EH (cell line): ENCODE data around the gene TTI1.
"Not testable (repeated sequence)": the region's sequence is repeated elsewhere in the genome, so short reads cannot be mapped to it uniquely, and the experiment has no call there.

Experiments used
- DNase-seq: peaks from one replicate; pipeline ENCODE4 v3.0.0-alpha.2; 2015; ENCODE audit warnings: low read depth

TTI1 gene

GRCh38 chr20:37968841-37969401 is 64.3 kb downstream of the TTI1 start:
- peak; percentile 16 for DNase-seq

- not testable (repeated sequence) for DNase-seq
Observed at GRCh38 chr20:37963483-37963882, 69.8 kb downstream of the TTI1 start.

- DNase-seq = no peak
Observed at GRCh38 chr20:37961066-37961465, 72.2 kb downstream of the TTI1 start.

GRCh38 chr20:37958856-37959520 is 74.3 kb downstream of the TTI1 start:
- DNase-seq = no peak

DNA sequence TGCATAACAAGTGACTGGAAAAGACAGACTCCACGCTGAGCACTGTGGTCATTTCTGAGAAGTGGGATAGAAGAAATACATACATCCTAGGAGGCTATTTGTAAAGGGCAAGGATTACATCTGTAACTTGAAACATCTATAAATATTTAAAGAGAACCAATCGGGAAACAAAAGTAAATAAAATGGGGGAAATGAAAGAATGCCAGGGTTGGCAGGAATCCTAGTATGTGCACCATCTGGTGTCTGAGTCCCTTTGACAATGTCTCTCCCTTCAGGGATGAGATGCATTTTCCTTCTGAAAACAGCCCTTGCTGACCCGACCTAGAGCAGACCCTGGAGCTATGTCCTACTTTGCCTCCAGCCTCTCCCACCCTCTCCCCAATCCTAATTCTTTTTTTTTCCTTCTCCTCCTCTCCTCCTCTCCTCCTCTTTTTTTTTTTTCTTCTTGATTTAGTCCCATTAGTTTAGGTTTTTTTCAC is 77.1 kb downstream of the TTI1 start:
- peak; percentile 19 for DNase-seq

GRCh38 chr20:37955511-37955910 is 77.7 kb downstream of the TTI1 start:
- no peak for DNase-seq

- DNase-seq = no peak
Observed at GRCh38 chr20:37954626-37955025, 78.6 kb downstream of the TTI1 start.

DNA sequence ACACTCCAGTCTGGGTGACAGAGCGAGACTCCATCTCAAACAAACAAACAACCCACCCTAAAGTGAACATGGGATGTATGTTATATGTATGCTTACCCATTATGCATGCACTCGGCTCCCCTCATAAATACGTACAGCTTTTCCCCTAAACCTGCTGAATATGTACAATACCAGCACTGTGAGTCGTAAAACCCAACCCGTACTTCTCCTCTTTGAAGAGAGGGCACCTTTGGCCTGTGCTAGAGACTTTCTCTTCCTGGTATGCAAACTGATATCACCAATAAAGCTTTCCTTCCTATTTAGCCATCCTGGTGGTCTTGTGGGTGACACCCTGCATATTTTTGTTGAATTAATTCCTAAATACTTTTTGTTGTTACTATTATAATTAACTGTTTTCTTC is 79.1 kb downstream of the TTI1 start:
- DNase-seq = no peak

DNA sequence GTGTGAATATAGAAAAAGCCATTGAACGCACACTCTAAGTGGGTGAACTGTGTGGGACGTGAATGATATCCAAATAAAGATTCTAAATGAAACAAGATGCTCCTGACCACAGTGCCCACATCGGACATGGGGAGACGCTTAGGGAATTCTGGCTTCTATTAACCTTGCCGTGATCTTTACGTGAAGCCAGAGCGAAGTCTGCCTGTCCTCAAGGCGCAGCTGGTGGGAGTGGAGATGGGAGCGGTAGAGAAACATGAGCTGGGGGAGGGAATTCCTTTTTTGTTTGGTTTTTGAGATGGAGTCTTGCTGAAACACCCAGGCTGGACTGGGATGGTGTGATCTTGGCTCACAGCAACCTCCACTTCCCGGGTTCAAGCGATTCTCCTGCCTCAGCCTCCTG is 84.3 kb downstream of the TTI1 start:
- peak; percentile 5 for DNase-seq

- DNase-seq = no peak
Observed at GRCh38 chr20:37947943-37948342, 85.3 kb downstream of the TTI1 start.

GRCh38 chr20:37946946-37947345 is 86.3 kb downstream of the TTI1 start:
- DNase-seq = no peak

DNA sequence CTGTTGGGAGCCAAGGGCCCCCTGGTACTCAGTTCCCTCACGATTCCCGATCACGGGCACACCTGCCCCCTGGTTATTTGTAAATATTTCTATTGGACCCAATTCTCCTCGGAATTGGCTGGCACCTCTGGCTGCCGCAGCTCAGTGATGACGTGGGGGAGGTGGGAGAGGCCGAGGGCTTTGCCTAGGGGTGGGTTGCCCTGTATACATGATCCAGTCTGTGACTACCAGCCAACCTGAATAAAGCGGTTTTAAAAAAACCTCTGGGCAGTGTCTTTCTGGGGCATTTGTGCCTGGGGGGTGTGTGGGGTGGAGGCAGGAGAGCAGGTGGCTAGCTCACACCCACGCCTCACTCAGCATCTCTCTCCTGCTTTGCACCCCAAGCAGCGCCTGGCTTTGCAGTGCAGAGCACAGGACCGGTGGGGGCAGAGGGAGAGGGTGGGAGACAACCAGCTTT is 88.1 kb downstream of the TTI1 start:
- no peak for DNase-seq

GRCh38 chr20:37944456-37944981 is 88.7 kb downstream of the TTI1 start:
- no peak for DNase-seq

DNA sequence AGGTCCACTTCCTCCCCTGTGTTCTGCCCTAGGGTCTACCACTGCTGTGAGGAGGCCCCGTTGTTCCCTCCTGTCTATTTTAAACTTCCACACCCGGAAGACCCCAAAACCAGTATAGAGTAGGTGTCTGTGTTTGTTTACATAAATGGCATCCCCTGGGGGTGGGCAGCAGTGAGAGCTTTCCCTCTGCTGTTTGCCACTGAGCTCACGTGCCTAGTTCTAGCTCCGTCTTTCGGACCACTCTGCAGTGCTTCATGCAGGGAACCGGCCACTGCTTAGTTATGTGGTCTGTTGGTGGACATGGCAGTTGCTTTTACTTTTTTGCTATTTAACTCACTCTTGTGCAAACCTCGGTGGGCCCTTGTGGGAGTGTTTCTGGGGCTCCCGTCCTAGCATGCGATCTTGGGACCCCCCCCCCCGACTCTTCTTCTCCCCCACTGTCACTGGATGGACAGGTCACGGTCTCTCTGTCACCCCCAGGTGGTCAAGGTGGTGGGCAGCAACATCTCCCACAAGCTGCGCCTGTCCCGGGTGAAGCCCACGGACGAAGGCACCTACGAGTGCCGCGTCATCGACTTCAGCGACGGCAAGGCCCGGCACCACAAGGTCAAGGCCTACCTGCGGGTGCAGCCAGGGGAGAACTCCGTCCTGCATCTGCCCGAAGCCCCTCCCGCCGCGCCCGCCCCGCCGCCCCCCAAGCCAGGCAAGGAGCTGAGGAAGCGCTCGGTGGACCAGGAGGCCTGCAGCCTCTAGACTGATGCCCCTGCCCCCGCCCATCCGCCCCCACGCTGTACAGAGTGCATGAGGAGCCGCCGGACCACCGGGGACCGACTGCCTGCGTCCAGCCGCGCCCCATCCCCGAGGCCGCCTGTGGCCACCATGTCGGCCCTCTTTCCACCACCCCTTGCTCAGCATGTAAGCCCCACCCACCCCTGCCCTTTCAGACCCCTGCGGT is 89.5 kb downstream of the TTI1 start:
- DNase-seq = no peak

- no peak for DNase-seq
Observed at GRCh38 chr20:37943033-37943432, 90.2 kb downstream of the TTI1 start.

- no peak for DNase-seq
Observed at GRCh38 chr20:37941992-37942391, 91.3 kb downstream of the TTI1 start.

DNA sequence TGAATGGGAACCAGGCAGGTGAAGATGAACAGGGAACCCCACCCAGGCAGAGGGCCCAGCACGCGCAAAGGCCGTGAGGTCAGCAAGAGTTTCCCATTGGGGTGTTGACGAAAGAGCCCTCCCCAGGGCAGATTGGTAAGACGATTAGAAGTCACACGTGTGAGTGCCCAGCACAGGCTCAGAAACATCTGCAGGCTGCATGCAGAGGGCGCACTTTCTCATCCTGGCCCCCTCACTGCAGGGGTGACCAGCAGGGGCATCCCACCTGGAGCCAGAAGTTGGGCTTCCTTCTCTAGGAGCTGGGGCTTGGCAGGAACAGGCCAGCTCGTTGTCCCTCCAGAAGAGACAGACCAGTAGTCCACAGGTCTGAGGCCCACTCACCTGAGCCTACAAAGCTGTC is 91.9 kb downstream of the TTI1 start:
- DNase-seq = no peak

- no peak for DNase-seq
Observed at GRCh38 chr20:37940858-37941257, 92.4 kb downstream of the TTI1 start.

- no peak for DNase-seq
Observed at GRCh38 chr20:37939701-37940560, 93.3 kb downstream of the TTI1 start.

GRCh38 chr20:37938954-37939353 is 94.3 kb downstream of the TTI1 start:
- DNase-seq = no peak

DNA sequence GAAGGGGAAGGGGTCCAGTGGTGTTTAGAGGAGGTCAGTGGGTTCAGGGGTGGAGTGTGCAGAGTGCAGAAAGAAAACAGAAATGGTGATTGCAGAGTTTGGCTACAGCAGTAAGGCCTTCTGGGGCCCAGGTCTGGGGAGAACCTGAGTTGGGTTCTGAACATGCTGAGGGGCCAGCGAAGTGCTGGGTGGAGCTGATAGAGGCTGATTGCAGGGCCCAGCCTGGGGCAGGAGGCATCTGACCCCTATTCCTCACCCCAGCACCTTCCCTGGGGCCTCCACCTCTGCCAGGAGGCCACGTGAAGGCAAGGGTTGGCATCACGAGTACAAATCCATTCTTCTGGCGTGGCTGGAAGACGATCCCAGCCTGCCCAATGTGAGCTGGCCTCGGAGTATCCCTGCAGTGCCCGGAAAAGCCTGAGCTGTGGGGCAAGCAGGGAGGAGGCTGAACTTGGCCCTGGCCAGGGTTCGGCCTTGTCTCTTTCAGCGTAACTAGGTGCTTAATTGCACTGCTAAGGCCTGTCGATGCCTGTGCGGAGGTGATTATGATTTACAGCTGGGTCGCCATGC is 95.0 kb downstream of the TTI1 start:
- DNase-seq = no peak
